ENCODE measurements around the gene TOX4. TPM values are rescaled to one million over a fixed set of nuclear protein-coding genes. Genes with fewer than 3 reads are reported as not detected.

Gene TOX4
- total and polyA plus RNA-seq, 9 of the 15 experiments (the other 6 are each of a cell fraction or from before 2014, with no cell fraction given): 9.9 to 76.5 (median 41.0) TPM

DNA sequence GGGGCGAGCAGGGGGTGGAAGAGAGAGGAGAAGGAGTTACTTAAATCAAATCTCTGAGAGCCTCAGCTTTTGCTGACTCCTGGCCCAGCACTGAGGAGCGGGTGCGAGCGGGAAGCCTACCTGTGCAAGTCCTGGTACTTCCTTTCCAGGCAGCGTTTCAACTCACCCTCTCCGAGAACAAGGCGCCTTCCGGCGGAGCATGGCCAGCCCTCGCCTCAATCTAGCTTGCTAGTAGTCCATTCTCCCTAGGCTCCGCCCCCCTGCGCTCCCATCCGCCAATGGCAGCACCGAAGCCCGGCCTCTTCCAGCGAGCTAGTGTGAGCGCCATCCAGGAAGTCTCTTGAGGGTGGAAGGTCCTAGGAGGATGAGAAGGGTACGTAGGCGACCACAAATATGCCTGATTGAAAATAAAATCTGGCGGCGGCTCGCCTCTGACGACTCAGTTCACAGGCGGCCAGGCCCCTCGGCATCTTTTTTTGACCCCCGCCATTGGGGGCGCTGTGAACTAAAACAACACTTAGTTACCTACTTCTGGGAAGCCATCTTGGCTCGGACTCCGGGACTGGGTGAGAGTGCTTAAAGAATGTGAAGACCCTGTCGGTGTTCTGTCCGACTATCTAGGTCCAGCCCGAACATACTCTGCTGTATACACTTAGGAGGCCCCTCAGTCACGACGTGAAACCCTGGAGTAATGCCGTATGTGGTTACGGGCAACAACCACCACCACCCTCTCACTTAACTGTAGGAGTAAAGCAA, 20.9 kb upstream of the TOX4 start, which contains the start of gene CHD8 (continued):
- TF ChIP-seq, protein P1, sequence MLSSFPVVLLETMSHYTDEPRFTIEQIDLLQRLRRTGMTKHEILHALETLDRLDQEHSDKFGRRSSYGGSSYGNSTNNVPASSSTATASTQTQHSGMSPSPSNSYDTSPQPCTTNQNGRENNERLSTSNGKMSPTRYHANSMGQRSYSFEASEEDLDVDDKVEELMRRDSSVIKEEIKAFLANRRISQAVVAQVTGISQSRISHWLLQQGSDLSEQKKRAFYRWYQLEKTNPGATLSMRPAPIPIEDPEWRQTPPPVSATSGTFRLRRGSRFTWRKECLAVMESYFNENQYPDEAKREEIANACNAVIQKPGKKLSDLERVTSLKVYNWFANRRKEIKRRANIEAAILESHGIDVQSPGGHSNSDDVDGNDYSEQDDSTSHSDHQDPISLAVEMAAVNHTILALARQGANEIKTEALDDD (IDR thresholded peaks at IDR 0.05): peak; percentile 47; the same call in 1 of the 2 replicates
- TF ChIP-seq ZBTB11 (CRISPR knock-in tag; IDR thresholded peaks at IDR 0.05) (peak in 1 of 3 experiments; percentile 44; a peak in 1 of 6 replicates), RFX5 (IDR thresholded peaks at IDR 0.05; ENCODE audit: low read depth, low read length) (no peak), MAFK (IDR thresholded peaks at IDR 0.05; ENCODE audit: low read length) (no peak), ZFX (CRISPR knock-in tag; IDR thresholded peaks at IDR 0.05) (peak; percentile 49; the same call in 1 of the 2 replicates), TCF7L2 (IDR thresholded peaks at IDR 0.05; ENCODE audit: low read depth, low read length) (no peak), ZNF778 (CRISPR knock-in tag; IDR thresholded peaks at IDR 0.05) (no peak), HIVEP1 (CRISPR knock-in tag; IDR thresholded peaks at IDR 0.05) (no peak), CREM (IDR thresholded peaks at IDR 0.05; ENCODE audit: low read depth) (peak; percentile 35)
- TF ChIP-seq, protein P2, sequence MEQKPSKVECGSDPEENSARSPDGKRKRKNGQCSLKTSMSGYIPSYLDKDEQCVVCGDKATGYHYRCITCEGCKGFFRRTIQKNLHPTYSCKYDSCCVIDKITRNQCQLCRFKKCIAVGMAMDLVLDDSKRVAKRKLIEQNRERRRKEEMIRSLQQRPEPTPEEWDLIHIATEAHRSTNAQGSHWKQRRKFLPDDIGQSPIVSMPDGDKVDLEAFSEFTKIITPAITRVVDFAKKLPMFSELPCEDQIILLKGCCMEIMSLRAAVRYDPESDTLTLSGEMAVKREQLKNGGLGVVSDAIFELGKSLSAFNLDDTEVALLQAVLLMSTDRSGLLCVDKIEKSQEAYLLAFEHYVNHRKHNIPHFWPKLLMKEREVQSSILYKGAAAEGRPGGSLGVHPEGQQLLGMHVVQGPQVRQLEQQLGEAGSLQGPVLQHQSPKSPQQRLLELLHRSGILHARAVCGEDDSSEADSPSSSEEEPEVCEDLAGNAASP (IDR thresholded peaks at IDR 0.05): no peak
- TF ChIP-seq, protein P3, sequence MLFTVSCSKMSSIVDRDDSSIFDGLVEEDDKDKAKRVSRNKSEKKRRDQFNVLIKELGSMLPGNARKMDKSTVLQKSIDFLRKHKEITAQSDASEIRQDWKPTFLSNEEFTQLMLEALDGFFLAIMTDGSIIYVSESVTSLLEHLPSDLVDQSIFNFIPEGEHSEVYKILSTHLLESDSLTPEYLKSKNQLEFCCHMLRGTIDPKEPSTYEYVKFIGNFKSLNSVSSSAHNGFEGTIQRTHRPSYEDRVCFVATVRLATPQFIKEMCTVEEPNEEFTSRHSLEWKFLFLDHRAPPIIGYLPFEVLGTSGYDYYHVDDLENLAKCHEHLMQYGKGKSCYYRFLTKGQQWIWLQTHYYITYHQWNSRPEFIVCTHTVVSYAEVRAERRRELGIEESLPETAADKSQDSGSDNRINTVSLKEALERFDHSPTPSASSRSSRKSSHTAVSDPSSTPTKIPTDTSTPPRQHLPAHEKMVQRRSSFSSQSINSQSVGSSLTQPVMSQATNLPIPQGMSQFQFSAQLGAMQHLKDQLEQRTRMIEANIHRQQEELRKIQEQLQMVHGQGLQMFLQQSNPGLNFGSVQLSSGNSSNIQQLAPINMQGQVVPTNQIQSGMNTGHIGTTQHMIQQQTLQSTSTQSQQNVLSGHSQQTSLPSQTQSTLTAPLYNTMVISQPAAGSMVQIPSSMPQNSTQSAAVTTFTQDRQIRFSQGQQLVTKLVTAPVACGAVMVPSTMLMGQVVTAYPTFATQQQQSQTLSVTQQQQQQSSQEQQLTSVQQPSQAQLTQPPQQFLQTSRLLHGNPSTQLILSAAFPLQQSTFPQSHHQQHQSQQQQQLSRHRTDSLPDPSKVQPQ (CRISPR knock-in tag; IDR thresholded peaks at IDR 0.05; ENCODE audit: borderline replicate concordance): no peak
- TF ChIP-seq, protein P4, sequence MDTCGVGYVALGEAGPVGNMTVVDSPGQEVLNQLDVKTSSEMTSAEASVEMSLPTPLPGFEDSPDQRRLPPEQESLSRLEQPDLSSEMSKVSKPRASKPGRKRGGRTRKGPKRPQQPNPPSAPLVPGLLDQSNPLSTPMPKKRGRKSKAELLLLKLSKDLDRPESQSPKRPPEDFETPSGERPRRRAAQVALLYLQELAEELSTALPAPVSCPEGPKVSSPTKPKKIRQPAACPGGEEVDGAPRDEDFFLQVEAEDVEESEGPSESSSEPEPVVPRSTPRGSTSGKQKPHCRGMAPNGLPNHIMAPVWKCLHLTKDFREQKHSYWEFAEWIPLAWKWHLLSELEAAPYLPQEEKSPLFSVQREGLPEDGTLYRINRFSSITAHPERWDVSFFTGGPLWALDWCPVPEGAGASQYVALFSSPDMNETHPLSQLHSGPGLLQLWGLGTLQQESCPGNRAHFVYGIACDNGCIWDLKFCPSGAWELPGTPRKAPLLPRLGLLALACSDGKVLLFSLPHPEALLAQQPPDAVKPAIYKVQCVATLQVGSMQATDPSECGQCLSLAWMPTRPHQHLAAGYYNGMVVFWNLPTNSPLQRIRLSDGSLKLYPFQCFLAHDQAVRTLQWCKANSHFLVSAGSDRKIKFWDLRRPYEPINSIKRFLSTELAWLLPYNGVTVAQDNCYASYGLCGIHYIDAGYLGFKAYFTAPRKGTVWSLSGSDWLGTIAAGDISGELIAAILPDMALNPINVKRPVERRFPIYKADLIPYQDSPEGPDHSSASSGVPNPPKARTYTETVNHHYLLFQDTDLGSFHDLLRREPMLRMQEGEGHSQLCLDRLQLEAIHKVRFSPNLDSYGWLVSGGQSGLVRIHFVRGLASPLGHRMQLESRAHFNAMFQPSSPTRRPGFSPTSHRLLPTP (IDR thresholded peaks at IDR 0.05; ENCODE audit: borderline replicate concordance, extremely low read depth, insufficient read length): no peak
- TF ChIP-seq, protein P5, sequence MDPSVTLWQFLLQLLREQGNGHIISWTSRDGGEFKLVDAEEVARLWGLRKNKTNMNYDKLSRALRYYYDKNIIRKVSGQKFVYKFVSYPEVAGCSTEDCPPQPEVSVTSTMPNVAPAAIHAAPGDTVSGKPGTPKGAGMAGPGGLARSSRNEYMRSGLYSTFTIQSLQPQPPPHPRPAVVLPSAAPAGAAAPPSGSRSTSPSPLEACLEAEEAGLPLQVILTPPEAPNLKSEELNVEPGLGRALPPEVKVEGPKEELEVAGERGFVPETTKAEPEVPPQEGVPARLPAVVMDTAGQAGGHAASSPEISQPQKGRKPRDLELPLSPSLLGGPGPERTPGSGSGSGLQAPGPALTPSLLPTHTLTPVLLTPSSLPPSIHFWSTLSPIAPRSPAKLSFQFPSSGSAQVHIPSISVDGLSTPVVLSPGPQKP (CRISPR knock-in tag; IDR thresholded peaks at IDR 0.05): no peak
